Lower leg skin (tissue), 4 donors: ENCODE measurements around the gene KCNMA1. TPM values are rescaled to one million over a fixed set of nuclear protein-coding genes. Genes with fewer than 3 reads are reported as not detected.

Experiments
- DNase-seq, 2 donors: peaks; one replicate each; pipeline ENCODE4 v3.0.0-alpha.2; 2019; ENCODE audit warnings: low spot score in 2 of 2
- H3K4me3 ChIP-seq: fragments of 200-600 bp; sonication (generic); 2 replicates; pipeline ENCODE4 v1.5.1; 2017; ENCODE audit warnings: mild to moderate bottlenecking, low read depth; ENCODE audit not compliant: poor library complexity, severe bottlenecking
- CTCF ChIP-seq, 3 donors: fragments of 450-650 bp; IDR thresholded peaks; one replicate each; pipeline ENCODE4 v1.5.1; 2016; ENCODE audit warnings: antibody characterized with exemption in 3 of 3, mild to moderate bottlenecking in 3 of 3, moderate library complexity in 2 of 3
- POLR2A ChIP-seq, 2 donors: fragments of 450-650 bp; IDR thresholded peaks; one replicate each; pipeline ENCODE4 v1.6.1; 2016 to 2017; ENCODE audit warnings: antibody characterized with exemption in 2 of 2, mild to moderate bottlenecking in 1 of 2, moderate library complexity in 1 of 2
- WGBS, 2 donors: methylation state at CpG; one replicate each; pipeline ENCODE4 v1.1.5; 2018; 5-methylcytosine and 5-hydroxymethylcytosine counted together
- intact Hi-C: fragments of 100-400 bp; cut with DNase I; formaldehyde crosslinking; loops from one replicate; pipeline ENCODE4 v1.15.0; 2023; ENCODE audit warnings: low total_unique reads
- total RNA-seq, 4 donors: library from RNA; depleted of rRNA; stranded (reverse); fragments of >200 nt; gene quantifications; one replicate each; pipeline ENCODE4 v1.1.0, GENCODE V29; 2016

Gene KCNMA1
- total RNA-seq, 4 donors from 2014 or later = 4.1 to 9.9 (median 6.5) TPM

- H3K4me3 ChIP-seq = no peak overlapping the region
- TF ChIP-seq CTCF (IDR thresholded peaks at IDR 0.05) = no peak
- TF ChIP-seq POLR2A (IDR thresholded peaks at IDR 0.05) = no peak
- WGBS, 2 donors = 59 to 62% methylated on average over 4 of the region's 4 CpGs
- DNase-seq = no peak
- intact Hi-C loops = no loop called here
These were observed 72.0 kb downstream of the KCNMA1 start for GRCh38 chr10:77565590-77566023.

GRCh38 chr10:77564731-77565589, 72.6 kb downstream of the KCNMA1 start:
- no peak overlapping the region for H3K4me3 ChIP-seq
- DNase-seq = no peak
- TF ChIP-seq CTCF (IDR thresholded peaks at IDR 0.05) (no peak), POLR2A (IDR thresholded peaks at IDR 0.05) (no peak)
- 60 to 67% methylated on average over 10 of the region's 10 CpGs for WGBS, 2 donors
- intact Hi-C loops = no loop called here

DNA sequence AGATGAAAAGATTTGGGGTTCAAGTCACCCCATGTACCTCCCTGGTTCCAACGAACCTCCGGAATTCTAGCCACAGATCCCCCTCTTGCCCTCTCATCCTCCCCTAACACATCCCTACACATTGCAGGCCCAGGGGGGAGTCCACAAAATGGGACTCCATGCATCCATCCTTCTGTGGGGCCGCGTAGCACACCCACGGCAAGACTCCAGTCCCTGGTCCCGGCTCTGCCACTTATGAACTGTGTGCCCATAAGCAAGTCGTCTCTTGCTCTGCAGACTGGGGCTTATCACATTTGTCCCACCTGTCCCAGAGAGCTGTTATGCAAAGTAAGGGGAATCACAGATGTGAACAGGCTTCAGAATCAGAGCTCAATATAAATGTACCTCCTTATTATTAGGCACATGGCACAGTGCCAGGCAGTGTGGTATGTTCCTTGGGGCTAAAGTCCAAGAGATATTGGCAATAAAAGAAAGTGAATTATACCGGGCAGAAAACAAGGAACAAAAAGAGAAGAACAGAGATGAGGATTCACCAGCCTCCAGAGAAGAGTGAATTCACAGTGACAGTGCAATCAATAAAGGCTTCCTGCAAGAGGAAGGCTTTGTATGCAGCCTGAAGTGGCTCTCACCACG, 73.9 kb downstream of the KCNMA1 start:
- H3K4me3 ChIP-seq = no peak overlapping the region
- no peak for TF ChIP-seq CTCF (IDR thresholded peaks at IDR 0.05)
- TF ChIP-seq POLR2A (IDR thresholded peaks at IDR 0.05) = no peak
- 69 to 76% methylated on average over 9 of the region's 9 CpGs for WGBS, 2 donors
- DNase-seq = no peak
- intact Hi-C loops = no loop called here

GRCh38 chr10:77562742-77563141, 74.9 kb downstream of the KCNMA1 start:
- no peak overlapping the region for H3K4me3 ChIP-seq
- intact Hi-C loops = no loop called here
- WGBS, 2 donors = 43 to 75% methylated on average over 3 of the region's 3 CpGs
- TF ChIP-seq POLR2A (IDR thresholded peaks at IDR 0.05) (no peak), CTCF (IDR thresholded peaks at IDR 0.05) (no peak)
- no peak for DNase-seq

DNA sequence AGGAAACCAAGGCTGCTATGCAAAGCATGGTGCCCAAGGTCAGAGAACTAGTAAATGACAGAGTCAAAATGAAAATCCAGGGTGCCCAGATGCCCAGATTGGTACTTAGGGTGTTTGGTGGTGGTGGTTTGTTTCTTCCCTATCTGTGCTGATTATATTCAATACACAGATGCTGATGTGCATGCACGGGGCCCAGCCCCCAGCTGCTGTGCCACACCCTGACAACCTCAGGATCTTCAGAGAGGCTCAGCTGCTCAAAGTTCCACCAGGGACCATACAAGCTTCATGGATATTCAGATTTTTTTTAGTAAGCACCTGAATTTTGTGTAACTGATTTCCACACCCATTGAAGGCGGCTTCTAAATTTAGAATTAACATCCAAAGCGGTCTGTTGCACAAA, 75.6 kb downstream of the KCNMA1 start:
- no peak for DNase-seq
- intact Hi-C loops = no loop called here
- 82 to 90% methylated on average over 3 of the region's 3 CpGs for WGBS, 2 donors

More for the DNA sequence above, 75.6 kb downstream of the KCNMA1 start:
- H3K4me3 ChIP-seq = no peak overlapping the region
- TF ChIP-seq POLR2A (IDR thresholded peaks at IDR 0.05) (no peak), CTCF (IDR thresholded peaks at IDR 0.05) (no peak)
